C4-2B (cell line): ENCODE data around the gene PIK3C2G.
A peak's percentile ranks its signal among the peaks of the same experiment; 100 is the strongest.

ENCODE experiments used
- ZFX ChIP-seq: fragments of 450-650 bp; IDR thresholded peaks from 2 replicates; pipeline ENCODE4 v1.6.1; 2017
- TF ChIP-seq, protein P1 (sequence below): fragments of 450-650 bp; conservative IDR thresholded peaks from 2 replicates; pipeline ENCODE4 v1.5.1; 2017; ENCODE audit warnings: mild to moderate bottlenecking

DNA sequence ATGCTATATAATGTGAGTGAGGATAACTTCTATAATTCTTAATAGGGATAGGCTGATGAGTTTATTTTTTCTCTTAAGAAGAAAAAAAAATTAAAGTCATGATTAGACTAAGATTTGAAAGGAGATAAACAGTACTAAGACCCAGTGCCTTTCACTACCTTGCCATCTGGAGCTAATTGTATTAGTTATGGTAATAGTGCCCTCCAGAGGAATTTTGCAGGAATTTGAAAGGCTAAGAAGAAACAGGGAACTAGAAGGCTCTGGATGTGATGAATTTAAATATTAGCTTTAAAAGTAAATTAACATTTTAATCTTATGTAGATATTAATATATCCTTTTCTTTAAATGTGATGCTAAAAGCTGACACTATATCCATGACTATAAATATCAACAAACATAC lies 36.6 kb upstream of the PIK3C2G start:
- TF ChIP-seq, protein P1, sequence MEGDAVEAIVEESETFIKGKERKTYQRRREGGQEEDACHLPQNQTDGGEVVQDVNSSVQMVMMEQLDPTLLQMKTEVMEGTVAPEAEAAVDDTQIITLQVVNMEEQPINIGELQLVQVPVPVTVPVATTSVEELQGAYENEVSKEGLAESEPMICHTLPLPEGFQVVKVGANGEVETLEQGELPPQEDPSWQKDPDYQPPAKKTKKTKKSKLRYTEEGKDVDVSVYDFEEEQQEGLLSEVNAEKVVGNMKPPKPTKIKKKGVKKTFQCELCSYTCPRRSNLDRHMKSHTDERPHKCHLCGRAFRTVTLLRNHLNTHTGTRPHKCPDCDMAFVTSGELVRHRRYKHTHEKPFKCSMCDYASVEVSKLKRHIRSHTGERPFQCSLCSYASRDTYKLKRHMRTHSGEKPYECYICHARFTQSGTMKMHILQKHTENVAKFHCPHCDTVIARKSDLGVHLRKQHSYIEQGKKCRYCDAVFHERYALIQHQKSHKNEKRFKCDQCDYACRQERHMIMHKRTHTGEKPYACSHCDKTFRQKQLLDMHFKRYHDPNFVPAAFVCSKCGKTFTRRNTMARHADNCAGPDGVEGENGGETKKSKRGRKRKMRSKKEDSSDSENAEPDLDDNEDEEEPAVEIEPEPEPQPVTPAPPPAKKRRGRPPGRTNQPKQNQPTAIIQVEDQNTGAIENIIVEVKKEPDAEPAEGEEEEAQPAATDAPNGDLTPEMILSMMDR, result peak; percentile 59
- TF ChIP-seq ZFX, result no peak
